Thoracic aorta (tissue), 2 donors: Measurements from ENCODE around the gene ALKBH4. TPM values are rescaled to one million over a fixed set of nuclear protein-coding genes. Genes with fewer than 3 reads are reported as not detected.
"Not testable (repeated sequence)": the region's sequence is repeated elsewhere in the genome, so short reads cannot be mapped to it uniquely, and the experiment has no call there.

Source experiments
- ATAC-seq: fragments of 150-250 bp; one replicate; pipeline ENCODE4 v1.8.0; 2017; ENCODE audit warnings: low read depth; ENCODE audit not compliant: insufficient number of reproducible peaks, low FRiP score
- DNase-seq: peaks from one replicate; pipeline ENCODE4 v3.0.0-alpha.2; 2020; ENCODE audit warnings: low spot score
- H3K27ac ChIP-seq, 2 donors: fragments of 200-600 bp; sonication (generic); 1 replicate in 1 of 2; 2 replicates in 1 of 2; pipeline ENCODE4 v1.5.1; 2016; ENCODE audit warnings: mild to moderate bottlenecking in 2 of 2, moderate library complexity in 2 of 2
- H3K27me3 ChIP-seq: fragments of 200-600 bp; sonication (generic); replicated peaks from 2 replicates; pipeline ENCODE4 v1.6.0; 2016; ENCODE audit warnings: mild to moderate bottlenecking; ENCODE audit not compliant: insufficient read depth
- H3K36me3 ChIP-seq: fragments of 200-600 bp; sonication (generic); one replicate; pipeline ENCODE4 v1.5.1; 2016
- H3K4me1 ChIP-seq, 2 donors: fragments of 200-600 bp; sonication (generic); 1 replicate in 1 of 2; 2 replicates in 1 of 2; pipeline versions ENCODE4 v1.5.1 to v1.6.0; 2016; ENCODE audit warnings: low read depth in 2 of 2, mild to moderate bottlenecking in 1 of 2; ENCODE audit not compliant: control insufficient read depth in 1 of 2
- H3K4me3 ChIP-seq: fragments of 200-600 bp; sonication (generic); 2 replicates; pipeline ENCODE4 v1.5.1; 2016; ENCODE audit warnings: mild to moderate bottlenecking
- H3K9me3 ChIP-seq: fragments of 200-600 bp; sonication (generic); 2 replicates; pipeline ENCODE4 v1.5.1; 2016
- total RNA-seq, 2 donors: library from RNA; depleted of rRNA; stranded (reverse); fragments of >200 nt; gene quantifications; one replicate each; pipeline versions ENCODE4 v1.1.0 to v1.2.3, GENCODE V29; 2016
- TF ChIP-seq, protein P1 (sequence below): fragments of 200-600 bp; sonication (generic); IDR thresholded peaks from one replicate; pipeline ENCODE4 v1.5.1; 2019; ENCODE audit warnings: antibody characterized with exemption

Gene ALKBH4
- total RNA-seq, 2 donors from 2014 or later: 15.9 to 29.6 TPM

DNA sequence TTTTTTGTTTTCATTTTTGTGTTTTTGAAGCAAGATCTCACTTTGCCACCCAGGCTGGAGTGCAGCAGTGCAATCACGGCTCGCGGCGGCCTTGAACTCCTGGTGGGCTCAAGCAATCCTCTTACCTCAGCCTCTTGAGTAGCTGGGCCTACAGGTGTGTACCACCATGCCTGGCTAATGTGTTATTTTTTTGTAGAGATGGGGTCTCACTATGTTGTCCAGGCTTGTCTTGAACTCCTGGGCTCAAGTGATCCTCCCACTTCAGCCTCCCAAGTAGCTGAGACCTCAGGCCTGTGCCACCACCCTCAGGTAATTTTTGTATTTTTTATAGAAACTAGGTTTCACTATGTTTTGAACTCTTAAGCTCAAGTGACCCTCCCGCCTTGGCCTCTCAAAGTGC, 53.7 kb downstream of the ALKBH4 start:
- TF ChIP-seq, protein P1, sequence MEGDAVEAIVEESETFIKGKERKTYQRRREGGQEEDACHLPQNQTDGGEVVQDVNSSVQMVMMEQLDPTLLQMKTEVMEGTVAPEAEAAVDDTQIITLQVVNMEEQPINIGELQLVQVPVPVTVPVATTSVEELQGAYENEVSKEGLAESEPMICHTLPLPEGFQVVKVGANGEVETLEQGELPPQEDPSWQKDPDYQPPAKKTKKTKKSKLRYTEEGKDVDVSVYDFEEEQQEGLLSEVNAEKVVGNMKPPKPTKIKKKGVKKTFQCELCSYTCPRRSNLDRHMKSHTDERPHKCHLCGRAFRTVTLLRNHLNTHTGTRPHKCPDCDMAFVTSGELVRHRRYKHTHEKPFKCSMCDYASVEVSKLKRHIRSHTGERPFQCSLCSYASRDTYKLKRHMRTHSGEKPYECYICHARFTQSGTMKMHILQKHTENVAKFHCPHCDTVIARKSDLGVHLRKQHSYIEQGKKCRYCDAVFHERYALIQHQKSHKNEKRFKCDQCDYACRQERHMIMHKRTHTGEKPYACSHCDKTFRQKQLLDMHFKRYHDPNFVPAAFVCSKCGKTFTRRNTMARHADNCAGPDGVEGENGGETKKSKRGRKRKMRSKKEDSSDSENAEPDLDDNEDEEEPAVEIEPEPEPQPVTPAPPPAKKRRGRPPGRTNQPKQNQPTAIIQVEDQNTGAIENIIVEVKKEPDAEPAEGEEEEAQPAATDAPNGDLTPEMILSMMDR: no peak
- H3K36me3 ChIP-seq: peaks cover 39% of the 10 kb centered on the region
- no peak overlapping the region for H3K27ac ChIP-seq

DNA sequence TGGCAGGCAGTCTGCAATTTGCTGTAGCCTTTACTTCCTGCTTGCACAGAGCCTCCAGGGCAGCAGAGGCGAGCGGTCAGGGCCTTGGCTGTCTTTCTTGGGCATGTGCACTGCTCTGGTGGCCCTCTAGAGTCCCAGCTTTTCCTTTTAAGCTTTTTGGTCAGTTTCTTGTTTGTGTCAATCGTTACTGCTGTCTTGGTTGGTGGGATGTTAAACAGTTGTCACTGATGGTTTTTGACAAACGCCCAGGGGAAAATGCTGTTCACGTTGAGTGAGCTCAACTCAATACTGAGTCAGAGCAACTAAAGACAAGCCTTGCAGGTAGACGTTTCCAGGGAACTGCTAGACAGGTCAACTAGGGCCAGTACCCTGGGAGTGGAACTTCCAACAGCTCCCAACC, 54.5 kb downstream of the ALKBH4 start:
- Histone ChIP-seq H3K4me3 (no peak overlapping the region), H3K27ac (no peak overlapping the region), H3K4me1 (no peaks in the 10 kb centered on the region), H3K9me3 (no peaks in the 10 kb centered on the region), H3K27me3 (no peaks in the 10 kb centered on the region), H3K36me3 (peaks cover 43% of the 10 kb centered on the region)
- DNase-seq: no peak
- no peak for ATAC-seq
- TF ChIP-seq, protein P1: no peak

More for the DNA sequence above, 53.7 kb downstream of the ALKBH4 start:
- Histone ChIP-seq H3K4me3 (no peak overlapping the region), H3K27me3 (no peaks in the 10 kb centered on the region), H3K9me3 (no peaks in the 10 kb centered on the region), H3K4me1 (no peaks in the 10 kb centered on the region)
- DNase-seq (no peak), ATAC-seq (no peak)

DNA sequence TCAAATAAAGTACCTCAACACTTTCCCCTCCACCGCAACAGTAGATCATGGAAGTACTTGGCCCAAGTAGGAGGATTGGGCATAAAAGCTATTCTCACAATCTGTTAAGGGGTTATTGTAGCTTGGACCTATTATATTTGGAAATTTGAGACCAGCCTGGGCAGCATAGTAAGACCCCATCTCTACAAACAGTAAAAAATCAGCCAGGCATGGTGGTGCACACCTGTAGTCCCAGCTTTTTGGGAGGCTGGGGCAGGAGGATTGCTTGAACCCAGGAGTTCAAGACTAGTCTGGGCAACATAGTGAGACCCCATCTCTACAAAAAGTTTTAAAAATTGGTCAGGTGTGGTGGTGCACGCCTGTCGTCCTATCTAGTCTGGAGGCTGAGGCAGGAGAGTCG, 55.3 kb downstream of the ALKBH4 start:
- no peaks in the 10 kb centered on the region for H3K4me1 ChIP-seq
- DNase-seq: no peak
- H3K9me3 ChIP-seq: no peaks in the 10 kb centered on the region
- no peaks in the 10 kb centered on the region for H3K27me3 ChIP-seq
- no peak overlapping the region for H3K27ac ChIP-seq
- TF ChIP-seq, protein P1: no peak
- H3K36me3 ChIP-seq: peaks cover 43% of the 10 kb centered on the region
- ATAC-seq: no peak
- H3K4me3 ChIP-seq: no peak overlapping the region

DNA sequence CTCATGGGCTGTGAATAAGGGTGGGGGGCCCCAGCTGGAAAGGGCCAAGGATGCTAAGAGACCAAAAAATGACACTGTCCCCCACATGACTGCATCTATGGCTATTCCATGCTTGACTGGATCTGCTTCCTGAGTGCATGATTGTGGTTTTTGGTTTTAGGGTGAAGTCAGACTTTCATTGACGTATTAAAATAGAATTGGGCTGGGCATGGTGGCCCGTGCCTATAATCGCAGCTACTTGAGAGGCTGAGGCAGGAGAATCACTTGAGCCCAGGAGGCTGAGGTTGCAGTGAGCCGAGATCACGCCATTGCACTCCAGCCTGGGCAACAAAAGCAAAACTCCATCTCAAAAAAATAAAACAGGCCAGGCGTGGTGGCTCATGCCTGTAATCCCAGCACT, 56.1 kb downstream of the ALKBH4 start:
- not testable (repeated sequence) for H3K27me3 ChIP-seq
- H3K36me3 ChIP-seq: peaks cover 43% of the 10 kb centered on the region

DNA sequence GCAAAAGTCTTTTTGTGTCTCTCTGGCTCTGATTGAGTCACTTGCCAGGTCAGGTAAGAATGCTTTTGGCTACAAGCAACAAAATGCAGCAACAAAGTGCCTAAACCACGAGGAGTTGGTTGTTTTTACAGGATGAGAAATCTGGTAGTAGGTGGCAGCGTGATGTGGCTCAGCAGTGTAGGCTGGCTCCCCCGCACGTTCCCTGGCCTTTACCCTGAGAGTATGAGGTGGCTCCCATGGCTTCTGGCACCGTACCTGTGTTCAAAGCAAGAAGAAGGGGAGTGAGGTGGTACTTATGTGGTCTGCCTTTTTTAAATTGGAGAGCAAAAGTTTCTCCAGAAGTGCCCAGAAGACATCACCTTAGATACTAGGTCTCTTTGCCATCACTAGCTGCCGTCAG, 56.8 kb downstream of the ALKBH4 start:
- DNase-seq (no peak), ATAC-seq (no peak)
- H3K27ac ChIP-seq: no peak overlapping the region
- H3K4me1 ChIP-seq: no peaks in the 10 kb centered on the region
- H3K36me3 ChIP-seq: peaks cover 44% of the 10 kb centered on the region
- H3K4me3 ChIP-seq: no peak overlapping the region
- H3K27me3 ChIP-seq: no peaks in the 10 kb centered on the region
- no peaks in the 10 kb centered on the region for H3K9me3 ChIP-seq
- TF ChIP-seq, protein P1: no peak

More for the DNA sequence above, 56.1 kb downstream of the ALKBH4 start:
- H3K27ac ChIP-seq, H3K4me1 ChIP-seq, H3K4me3 ChIP-seq, ATAC-seq, H3K9me3 ChIP-seq, DNase-seq: not testable (repeated sequence)

Other genes starting within 250 kb of the ALKBH4 start
- gene SH2B2, start 178.0 kb downstream of the ALKBH4 start, total RNA-seq: 10 to 100 TPM; 10.0 to 30.2 TPM
- gene SPDYE6, start 108.4 kb downstream of the ALKBH4 start, total RNA-seq: not detected
- gene PRKRIP1, start 68.5 kb downstream of the ALKBH4 start, total RNA-seq: 10 to 100 TPM; 47.0 to 80.4 TPM
- gene ORAI2, start 31.3 kb downstream of the ALKBH4 start, total RNA-seq: 10 to 100 TPM; 33.4 to 37.6 TPM
- 10 to 100 TPM in 1 of 2 donors, 1 to 10 TPM in 1; 7.9 to 10.9 TPM for gene LRWD1, start 121 bp upstream of the ALKBH4 start, total RNA-seq
- 10 to 100 TPM; 10.7 to 22.9 TPM for gene POLR2J, start 14.1 kb upstream of the ALKBH4 start, total RNA-seq
- 10 to 100 TPM in 1 of 2 donors, 1 to 10 TPM in 1; 8.5 to 21.9 TPM for gene RASA4B, start 52.9 kb upstream of the ALKBH4 start, total RNA-seq
- 10 to 100 TPM; 10.8 to 14.7 TPM for gene UPK3BL2, start 78.8 kb upstream of the ALKBH4 start, total RNA-seq
- gene SPDYE2, start 86.4 kb upstream of the ALKBH4 start, total RNA-seq: not detected
- 10 to 100 TPM; 36.3 to 68.0 TPM for gene POLR2J3, start 107.7 kb upstream of the ALKBH4 start, total RNA-seq
- gene RASA4, start 151.9 kb upstream of the ALKBH4 start, total RNA-seq: 10 to 100 TPM; 42.8 to 82.3 TPM
- 10 to 100 TPM; 39.0 to 45.2 TPM for gene UPK3BL1, start 177.9 kb upstream of the ALKBH4 start, total RNA-seq
- not detected for gene SPDYE2B, start 185.5 kb upstream of the ALKBH4 start, total RNA-seq
- gene POLR2J2, start 206.8 kb upstream of the ALKBH4 start, total RNA-seq: 10 to 100 TPM in 1 of 2 donors, 1 to 10 TPM in 1; 3.4 to 14.3 TPM